K562 (cell line): Measurements from ENCODE around the gene RSF1. TPM values are rescaled to one million over a fixed set of nuclear protein-coding genes. Genes with fewer than 3 reads are reported as not detected.
A peak's percentile ranks its signal among the peaks of the same experiment; 100 is the strongest.
"Not testable (repeated sequence)": the region's sequence is repeated elsewhere in the genome, so short reads cannot be mapped to it uniquely, and the experiment has no call there.

Source experiments
- ATAC-seq: fragments of 200-7000 bp; cut with Tn5 transposase; 3 replicates; pipeline ENCODE4 v1.9.1; 2020; ENCODE audit warnings: moderate library complexity
- BruUV-seq: library from RNA; stranded (reverse); fragments of 400-500 nt; replicated peaks from 2 replicates; lab custom pipeline; 2021; lab: Mats Ljungman, UMichigan
- CTCF ChIA-PET: fragments of 300-600 bp; formaldehyde crosslinking; extraction: SDS; loops from one replicate; lab custom pipeline; 2021; ENCODE audit warnings: low intra/inter-chr PET ratio; lab: Yijun Ruan, JAX
- POLR2A ChIA-PET: fragments of 300-600, 350-650 bp; sonication (Branson Sonifier 250); formaldehyde crosslinking; extraction: SDS; loops from one replicate; lab custom pipeline; 2021; ENCODE audit warnings: antibody characterized with exemption, inconsistent platforms; lab: Yijun Ruan, JAX
- DNase-seq, 4 experiments: peaks; one replicate each; pipeline versions ENCODE4 v3.0.0 to v3.0.0-alpha.2; 2011 to 2018; ENCODE audit warnings: low spot score in 3 of 4, mixed read lengths in 3 of 4; ENCODE audit errors: extremely low read depth in 1 of 4
- FAIRE-seq: peaks from 2 replicates; lab custom pipeline; 2011; peaks lifted over from hg19 to GRCh38; lab: Jason Lieb, UNC
- H2AFZ ChIP-seq: 2 replicates; pipeline ENCODE4 v1.6.0; 2011; ENCODE audit warnings: low read depth, low read length, control low read depth, inconsistent platforms
- H3K27ac ChIP-seq: fragments of 200-600 bp; 3 replicates; pipeline ENCODE4 v1.8.0; 2011; ENCODE audit warnings: low read depth, mild to moderate bottlenecking, control low read depth, inconsistent platforms, low read length, moderate library complexity, mixed read lengths; ENCODE audit errors: extremely low read depth
- H3K27me3 ChIP-seq, 2 experiments: fragments of 300-600 bp in 1 of 2; 2 replicates in 1 of 2; 3 replicates in 1 of 2; pipeline versions ENCODE4 v1.6.0 to v1.8.0; 2011; ENCODE audit warnings: inconsistent platforms in 2 of 2, low read length in 2 of 2, mild to moderate bottlenecking in 1 of 2, mixed read lengths in 1 of 2, moderate library complexity in 1 of 2; ENCODE audit not compliant: control insufficient read depth in 2 of 2, insufficient read depth in 2 of 2
- H3K36me3 ChIP-seq: fragments of 300-600 bp; 3 replicates; pipeline ENCODE4 v1.8.0; 2011; ENCODE audit warnings: mild to moderate bottlenecking, low read length, inconsistent platforms; ENCODE audit not compliant: control insufficient read depth, insufficient read depth
- H3K4me1 ChIP-seq, 2 experiments: fragments of 200-600 bp in 1 of 2; replicated peaks in 1 of 2; 2 replicates in 1 of 2; 3 replicates in 1 of 2; pipeline versions ENCODE4 v1.5.1 to v1.8.0; 2011; ENCODE audit warnings: inconsistent platforms in 2 of 2, low read length in 2 of 2, mild to moderate bottlenecking in 1 of 2, mixed read lengths in 1 of 2, moderate library complexity in 1 of 2; ENCODE audit not compliant: control insufficient read depth in 2 of 2, insufficient read depth in 2 of 2
- H3K4me2 ChIP-seq: 2 replicates; pipeline ENCODE4 v1.6.1; 2011; ENCODE audit warnings: low read length, control low read depth, inconsistent platforms, mixed read lengths; ENCODE audit not compliant: insufficient read depth
- H3K4me3 ChIP-seq: fragments of 200-600 bp; sonication (generic), shearing (Covaris generic); 2 replicates; pipeline ENCODE4 v1.5.1; 2016; ENCODE audit warnings: control low read depth, inconsistent platforms
- H3K79me2 ChIP-seq: fragments of 200-600 bp; 3 replicates; pipeline ENCODE4 v1.8.0; 2011; ENCODE audit warnings: low read length, inconsistent platforms; ENCODE audit not compliant: control insufficient read depth, insufficient read depth
- H3K9ac ChIP-seq, 2 experiments: 2 replicates each; pipeline versions ENCODE4 v1.6.0 to v1.6.1; 2011; ENCODE audit warnings: low read depth in 2 of 2, low read length in 2 of 2, control low read depth in 1 of 2, inconsistent platforms in 1 of 2, mild to moderate bottlenecking in 1 of 2, mixed read lengths in 1 of 2; ENCODE audit not compliant: insufficient read depth in 1 of 2
- H3K9me1 ChIP-seq: one replicate; pipeline ENCODE4 v1.6.0; 2011; ENCODE audit warnings: inconsistent platforms, mild to moderate bottlenecking, low read length, moderate library complexity; ENCODE audit not compliant: control insufficient read depth, insufficient read depth
- H3K9me3 ChIP-seq: replicated peaks from 2 replicates; pipeline ENCODE4 v1.5.1; 2011; ENCODE audit warnings: low read depth, low read length, inconsistent platforms; ENCODE audit not compliant: control insufficient read depth, insufficient read depth
- H4K20me1 ChIP-seq: replicated peaks from 2 replicates; pipeline ENCODE4 v1.6.1; 2011; ENCODE audit warnings: low read length, inconsistent platforms, mixed read lengths; ENCODE audit not compliant: control insufficient read depth, insufficient read depth
- CEBPB ChIP-seq: fragments of 450-650 bp; IDR thresholded peaks from 2 replicates; pipeline ENCODE4 v1.6.1; 2016; ENCODE audit warnings: missing genetic modification characterization, missing compliant biosample characterization
- ZBTB33 ChIP-seq: sonication (generic); formaldehyde crosslinking; IDR thresholded peaks from 2 replicates; pipeline ENCODE4 v1.8.1; 2023; ENCODE audit warnings: mild to moderate bottlenecking, missing genetic modification reagents
- WGBS: fragments of 100-300 bp; shearing (Covaris generic); methylation state at CpG from one replicate; pipeline ENCODE4 v1.1.6; 2016; ENCODE audit warnings: low coverage, mixed read lengths; ENCODE audit not compliant: insufficient coverage; ENCODE audit errors: missing lambda C conversion rate; 5-methylcytosine and 5-hydroxymethylcytosine counted together
- in situ Hi-C: fragments of 300-500 bp; cut with MboI; formaldehyde crosslinking; loops from 4 replicates; pipeline ENCODE4 v1.15.0; 2018; ENCODE audit warnings: inconsistent platforms, mixed read lengths
- intact Hi-C: fragments of 100-400 bp; cut with micrococcal nuclease; formaldehyde crosslinking; loops from 2 replicates; pipeline ENCODE4 v1.14.2; 2022
- polyA plus RNA-seq, 8 experiments: library from polyadenylated mRNA; depleted of rRNA in 4 of 8; stranded (reverse) in 5 of 8; unstranded in 3 of 8; fragments of >200 nt; fragmentation: Nextera tagmentation in 2 of 8; fragmentation: Illumina TruSeq in 1 of 8; extraction: Ambion mirVana in 2 of 8; extraction: Trizol in 1 of 8; gene quantifications; 2 replicates each; pipeline versions ENCODE4 v1.2.1 to v1.2.3, GENCODE V29; 2011 to 2014; ENCODE audit warnings: inconsistent platforms in 1 of 8, missing spikeins in 1 of 8
- total RNA-seq, 7 experiments: library from RNA; depleted of rRNA in 6 of 7; stranded (reverse); fragments of >200 nt in 6 of 7; fragmentation: Illumina TruSeq in 2 of 7; extraction: Trizol in 2 of 7; gene quantifications; 2 replicates each; pipeline versions ENCODE4 v1.2.1 to v1.2.3, GENCODE V29; 2011 to 2021; ENCODE audit warnings: low replicate concordance in 1 of 7

RSF1 gene
- total and polyA plus RNA-seq, 9 of the 15 experiments (the other 6 are each of a cell fraction or from before 2014, with no cell fraction given): 9.7 to 63.6 (median 42.8) TPM

- DNase-seq: not testable (repeated sequence)
- WGBS: 90% methylated on average over 5 of the region's 5 CpGs
These were observed 186.6 kb downstream of the RSF1 start for GRCh38 chr11:77633926-77634325.

More at GRCh38 chr11:77633926-77634325, 186.6 kb downstream of the RSF1 start:
- H2AFZ ChIP-seq, intact Hi-C loops, H3K4me3 ChIP-seq, ATAC-seq, in situ Hi-C loops, H3K9me1 ChIP-seq, H4K20me1 ChIP-seq, FAIRE-seq, H3K27me3 ChIP-seq, H3K9me3 ChIP-seq, BruUV-seq: not testable (repeated sequence)
- Histone ChIP-seq H3K9ac (0 out of 4 replicates have a peak overlapping the region, but pooled peaks of 1 of the 2 experiments have one; percentile 21), H3K4me1 (peaks cover 15 to 17% of the 10 kb centered on the region in 2 experiments), H3K4me2 (peak overlapping the region; percentile 30), H3K36me3 (peaks cover 62% of the 10 kb centered on the region), H3K27ac (peak overlapping the region; percentile 78; the same call in 2 of the 3 replicates), H3K79me2 (peaks cover 87% of the 10 kb centered on the region)
- ChIA-PET POLR2A (interaction anchor here (0.6 kb wide), 1 partner anchor 27 kb away, joined by 3 read pairs; no protein-coding TSS in a partner anchor), CTCF (interaction anchor here (0.6 kb wide), 1 partner anchor 437 kb away, joined by 4 read pairs; no protein-coding TSS in a partner anchor)
- TF ChIP-seq CEBPB (tag): peak; percentile 81
- TF ChIP-seq ZBTB33: peak; percentile 37; the same call in 1 of the 2 replicates
